K562 (cell line): ENCODE measurements around the gene ERVW-1. TPM values are rescaled to one million over a fixed set of nuclear protein-coding genes. Genes with fewer than 3 reads are reported as not detected.
A peak's percentile ranks its signal among the peaks of the same experiment; 100 is the strongest.

Experiments
- MGA ChIP-seq: fragments of 450-650 bp; IDR thresholded peaks from 2 replicates; pipeline ENCODE4 v1.6.1; 2016; ENCODE audit warnings: mild to moderate bottlenecking, moderate library complexity
- REST ChIP-seq, 2 experiments: fragments of 450-650 bp; formaldehyde crosslinking in 1 of 2; IDR thresholded peaks; 2 replicates each; pipeline versions ENCODE4 v1.4.0 to v1.6.1; 2014 to 2020; ENCODE audit warnings: mild to moderate bottlenecking in 2 of 2, borderline replicate concordance in 1 of 2, low read depth in 1 of 2
- polyA plus RNA-seq, 8 experiments: library from polyadenylated mRNA; depleted of rRNA in 4 of 8; stranded (reverse) in 5 of 8; unstranded in 3 of 8; fragments of >200 nt; fragmentation: Nextera tagmentation in 2 of 8; fragmentation: Illumina TruSeq in 1 of 8; extraction: Ambion mirVana in 2 of 8; extraction: Trizol in 1 of 8; gene quantifications; 2 replicates each; pipeline versions ENCODE4 v1.2.1 to v1.2.3, GENCODE V29; 2011 to 2014; ENCODE audit warnings: inconsistent platforms in 1 of 8, missing spikeins in 1 of 8
- total RNA-seq, 7 experiments: library from RNA; depleted of rRNA in 6 of 7; stranded (reverse); fragments of >200 nt in 6 of 7; fragmentation: Illumina TruSeq in 2 of 7; extraction: Trizol in 2 of 7; gene quantifications; 2 replicates each; pipeline versions ENCODE4 v1.2.1 to v1.2.3, GENCODE V29; 2011 to 2021; ENCODE audit warnings: low replicate concordance in 1 of 7

The ERVW-1 gene
- total and polyA plus RNA-seq, 9 of the 15 experiments (the other 6 are each of a cell fraction or from before 2014, with no cell fraction given), result not detected

GRCh38 chr7:92446869-92447344, 30.8 kb downstream of the ERVW-1 start (continued):
- TF ChIP-seq MGA (peak; percentile 79), REST (IDR thresholded peaks at IDR 0.05; ENCODE audit: borderline replicate concordance) (peak; percentile 82; the same call in 1 of the 2 replicates), REST (CRISPR knock-in tag; IDR thresholded peaks at IDR 0.05; ENCODE audit: low read depth) (no peak)
